NCI-H1105 (cell line): ENCODE measurements around the gene TFR2.

ENCODE experiments used
- DNase-seq: peaks from one replicate; lab custom pipeline; 2025; lab: John Stamatoyannopoulos, UW

TFR2 gene

GRCh38 chr7:100572281-100572948, 68.9 kb downstream of the TFR2 start:
- DNase-seq: no peak

DNA sequence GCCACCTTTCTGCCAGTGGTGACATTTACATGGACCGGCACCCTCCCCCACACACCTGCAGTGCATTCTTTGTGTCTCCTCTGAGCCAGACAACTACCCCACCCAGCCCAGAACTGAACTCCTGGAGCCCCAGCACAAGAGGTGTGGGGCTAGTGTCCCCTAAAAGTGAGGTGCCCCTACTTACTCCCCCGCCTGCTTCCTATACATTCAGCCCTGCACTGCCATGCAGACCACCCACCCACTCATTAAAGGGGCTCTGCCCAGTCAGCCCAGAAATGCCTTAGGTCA, 69.6 kb downstream of the TFR2 start:
- no peak for DNase-seq

- no peak for DNase-seq
Observed at GRCh38 chr7:100570954-100571828, 70.2 kb downstream of the TFR2 start.
